Muscle layer of duodenum (tissue), 2 donors: ENCODE data around the gene ACAP3.

ENCODE experiments used
- H3K27ac ChIP-seq: one replicate; pipeline ENCODE4 v1.7.0; 2013; ENCODE audit warnings: mild to moderate bottlenecking, low read length
- H3K27me3 ChIP-seq: one replicate; pipeline ENCODE4 v1.7.0; 2013; ENCODE audit warnings: low read depth, mild to moderate bottlenecking, control low read depth, low read length
- H3K36me3 ChIP-seq, 2 donors: one replicate each; pipeline ENCODE4 v1.7.0; 2013; ENCODE audit warnings: low read length in 2 of 2, control low read depth in 1 of 2, mild to moderate bottlenecking in 1 of 2; ENCODE audit not compliant: insufficient read depth in 2 of 2, control insufficient read depth in 1 of 2
- H3K4me1 ChIP-seq, 2 donors: one replicate each; pipeline ENCODE4 v1.7.0; 2013; ENCODE audit warnings: low read length in 2 of 2, mild to moderate bottlenecking in 2 of 2, control low read depth in 1 of 2, moderate library complexity in 1 of 2; ENCODE audit not compliant: insufficient read depth in 2 of 2, control insufficient read depth in 1 of 2
- H3K4me3 ChIP-seq, 2 donors: one replicate each; pipeline ENCODE4 v1.7.0; 2013; ENCODE audit warnings: low read length in 2 of 2, low read depth in 1 of 2, mild to moderate bottlenecking in 1 of 2
- H3K9me3 ChIP-seq, 2 donors: one replicate each; pipeline ENCODE4 v1.7.0; 2013; ENCODE audit warnings: low read length in 2 of 2, control low read depth in 1 of 2, mild to moderate bottlenecking in 1 of 2; ENCODE audit not compliant: control insufficient read depth in 1 of 2
- donor health status: healthy.

The ACAP3 gene

GRCh38 chr1:1262071-1262470 lies 45.7 kb downstream of the ACAP3 start:
- Histone ChIP-seq H3K9me3 (no peaks in the 10 kb centered on the region), H3K4me3 (no peak overlapping the region), H3K4me1 (no peaks in the 10 kb centered on the region), H3K27me3 (no peaks in the 10 kb centered on the region), H3K27ac (no peak overlapping the region), H3K36me3 (peaks cover 24 to 58% of the 10 kb centered on the region in 2 donors)

- H3K4me1 ChIP-seq = no peaks in the 10 kb centered on the region
- H3K36me3 ChIP-seq = peaks cover 26 to 62% of the 10 kb centered on the region in 2 donors
- H3K27me3 ChIP-seq = no peaks in the 10 kb centered on the region
- no peaks in the 10 kb centered on the region for H3K9me3 ChIP-seq
- H3K27ac ChIP-seq = no peak overlapping the region
- no peak overlapping the region for H3K4me3 ChIP-seq
These were observed 46.7 kb downstream of the ACAP3 start for GRCh38 chr1:1260843-1261560.

GRCh38 chr1:1259951-1260600 lies 47.7 kb downstream of the ACAP3 start:
- Histone ChIP-seq H3K27me3 (no peaks in the 10 kb centered on the region), H3K36me3 (peaks cover 36 to 63% of the 10 kb centered on the region in 2 donors), H3K4me1 (no peaks in the 10 kb centered on the region), H3K27ac (no peak overlapping the region), H3K4me3 (no peak overlapping the region), H3K9me3 (no peaks in the 10 kb centered on the region)

- H3K4me1 ChIP-seq = no peaks in the 10 kb centered on the region
- H3K9me3 ChIP-seq = no peaks in the 10 kb centered on the region
- H3K27ac ChIP-seq = no peak overlapping the region
- H3K36me3 ChIP-seq = peaks cover 39 to 64% of the 10 kb centered on the region in 2 donors
- H3K27me3 ChIP-seq = no peaks in the 10 kb centered on the region
- no peak overlapping the region for H3K4me3 ChIP-seq
These were observed 48.2 kb downstream of the ACAP3 start for GRCh38 chr1:1259540-1259939.

GRCh38 chr1:1259119-1259488 lies 48.6 kb downstream of the ACAP3 start:
- H3K4me3 ChIP-seq = no peak overlapping the region
- no peaks in the 10 kb centered on the region for H3K9me3 ChIP-seq
- H3K4me1 ChIP-seq = no peaks in the 10 kb centered on the region
- no peak overlapping the region for H3K27ac ChIP-seq
- peaks cover 39 to 66% of the 10 kb centered on the region in 2 donors for H3K36me3 ChIP-seq
- H3K27me3 ChIP-seq = no peaks in the 10 kb centered on the region

- Histone ChIP-seq H3K27ac (no peak overlapping the region), H3K36me3 (peaks cover 32 to 68% of the 10 kb centered on the region in 2 donors), H3K9me3 (no peaks in the 10 kb centered on the region), H3K27me3 (no peaks in the 10 kb centered on the region), H3K4me3 (no peak overlapping the region), H3K4me1 (no peaks in the 10 kb centered on the region)
These were observed 50.5 kb downstream of the ACAP3 start for GRCh38 chr1:1256956-1257871.

- Histone ChIP-seq H3K4me3 (no peak overlapping the region), H3K9me3 (no peaks in the 10 kb centered on the region), H3K27me3 (no peaks in the 10 kb centered on the region), H3K27ac (no peak overlapping the region), H3K36me3 (peaks cover 29 to 61% of the 10 kb centered on the region in 2 donors), H3K4me1 (no peaks in the 10 kb centered on the region)
These were observed 52.1 kb downstream of the ACAP3 start for GRCh38 chr1:1255611-1256010.

- H3K27me3 ChIP-seq = no peaks in the 10 kb centered on the region
- H3K9me3 ChIP-seq = no peaks in the 10 kb centered on the region
- H3K4me3 ChIP-seq = no peak overlapping the region
- no peak overlapping the region for H3K27ac ChIP-seq
- H3K36me3 ChIP-seq = peaks cover 29 to 56% of the 10 kb centered on the region in 2 donors
- H3K4me1 ChIP-seq = no peaks in the 10 kb centered on the region
These were observed 52.7 kb downstream of the ACAP3 start for GRCh38 chr1:1255078-1255477.

- no peaks in the 10 kb centered on the region for H3K4me1 ChIP-seq
- no peaks in the 10 kb centered on the region for H3K9me3 ChIP-seq
- H3K27me3 ChIP-seq = no peaks in the 10 kb centered on the region
- H3K36me3 ChIP-seq = peaks cover 29 to 55% of the 10 kb centered on the region in 2 donors
- H3K27ac ChIP-seq = no peak overlapping the region
- no peak overlapping the region for H3K4me3 ChIP-seq
These were observed 53.1 kb downstream of the ACAP3 start for GRCh38 chr1:1254667-1254998.

- Histone ChIP-seq H3K27ac (no peak overlapping the region), H3K4me3 (no peak overlapping the region), H3K36me3 (peaks cover 27 to 52% of the 10 kb centered on the region in 2 donors), H3K9me3 (no peaks in the 10 kb centered on the region), H3K27me3 (no peaks in the 10 kb centered on the region), H3K4me1 (no peaks in the 10 kb centered on the region)
These were observed 53.6 kb downstream of the ACAP3 start for GRCh38 chr1:1253972-1254666.

- no peaks in the 10 kb centered on the region for H3K4me1 ChIP-seq
- no peaks in the 10 kb centered on the region for H3K27me3 ChIP-seq
- H3K36me3 ChIP-seq = peaks cover 22 to 47% of the 10 kb centered on the region in 2 donors
- H3K4me3 ChIP-seq = no peak overlapping the region
- no peaks in the 10 kb centered on the region for H3K9me3 ChIP-seq
- no peak overlapping the region for H3K27ac ChIP-seq
These were observed 54.4 kb downstream of the ACAP3 start for GRCh38 chr1:1253314-1253713.
